GM21381 (cell line): ENCODE results near the gene NID2.

ENCODE experiments used
- ATAC-seq: cut with Tn5 transposase; IDR thresholded peaks from one replicate; pipeline ENCODE4 v1.9.1; 2021; ENCODE audit warnings: mild to moderate bottlenecking, moderate library complexity; ENCODE audit not compliant: unreplicated experiment

The NID2 gene

GRCh38 chr14:52054678-52055077 is 14.2 kb downstream of the NID2 start:
- no peak for ATAC-seq

- no peak for ATAC-seq
Measured at GRCh38 chr14:52053044-52053443, 15.8 kb downstream of the NID2 start.

GRCh38 chr14:52052288-52052943 is 16.4 kb downstream of the NID2 start:
- no peak for ATAC-seq

- no peak for ATAC-seq
Measured at GRCh38 chr14:52051871-52052270, 17.0 kb downstream of the NID2 start.

GRCh38 chr14:52051251-52051650 is 17.6 kb downstream of the NID2 start:
- ATAC-seq = no peak

- ATAC-seq = no peak
Measured at GRCh38 chr14:52049721-52050588, 18.9 kb downstream of the NID2 start.

- no peak for ATAC-seq
Measured at GRCh38 chr14:52049271-52049670, 19.6 kb downstream of the NID2 start.

GRCh38 chr14:52048641-52049204 is 20.1 kb downstream of the NID2 start:
- no peak for ATAC-seq

GRCh38 chr14:52048116-52048515 is 20.7 kb downstream of the NID2 start:
- no peak for ATAC-seq

GRCh38 chr14:52046376-52046917 is 22.4 kb downstream of the NID2 start:
- no peak for ATAC-seq

GRCh38 chr14:52044791-52045522 is 23.9 kb downstream of the NID2 start:
- ATAC-seq = no peak

- ATAC-seq = no peak
Measured at GRCh38 chr14:52043690-52044089, 25.2 kb downstream of the NID2 start.

GRCh38 chr14:52042371-52043289 is 26.2 kb downstream of the NID2 start:
- ATAC-seq = no peak

GRCh38 chr14:52040598-52040997 is 28.3 kb downstream of the NID2 start:
- no peak for ATAC-seq

GRCh38 chr14:52039124-52039815 is 29.6 kb downstream of the NID2 start:
- no peak for ATAC-seq

GRCh38 chr14:52033101-52033642 is 35.7 kb downstream of the NID2 start:
- no peak for ATAC-seq

- no peak for ATAC-seq
Measured at GRCh38 chr14:52032204-52032801, 36.6 kb downstream of the NID2 start.

- no peak for ATAC-seq
Measured at GRCh38 chr14:52031781-52032180, 37.1 kb downstream of the NID2 start.

GRCh38 chr14:52029881-52030280 is 39.0 kb downstream of the NID2 start:
- ATAC-seq = no peak
